ENCODE results near the gene NEK4.
A peak's percentile ranks its signal among the peaks of the same experiment; 100 is the strongest.
"Not testable (repeated sequence)": the region's sequence is repeated elsewhere in the genome, so short reads cannot be mapped to it uniquely, and the experiment has no call there.

Gene NEK4

GRCh38 chr3:52695798-52696671 is 74.7 kb downstream of the NEK4 start:
- no peak for DNase-seq

DNA sequence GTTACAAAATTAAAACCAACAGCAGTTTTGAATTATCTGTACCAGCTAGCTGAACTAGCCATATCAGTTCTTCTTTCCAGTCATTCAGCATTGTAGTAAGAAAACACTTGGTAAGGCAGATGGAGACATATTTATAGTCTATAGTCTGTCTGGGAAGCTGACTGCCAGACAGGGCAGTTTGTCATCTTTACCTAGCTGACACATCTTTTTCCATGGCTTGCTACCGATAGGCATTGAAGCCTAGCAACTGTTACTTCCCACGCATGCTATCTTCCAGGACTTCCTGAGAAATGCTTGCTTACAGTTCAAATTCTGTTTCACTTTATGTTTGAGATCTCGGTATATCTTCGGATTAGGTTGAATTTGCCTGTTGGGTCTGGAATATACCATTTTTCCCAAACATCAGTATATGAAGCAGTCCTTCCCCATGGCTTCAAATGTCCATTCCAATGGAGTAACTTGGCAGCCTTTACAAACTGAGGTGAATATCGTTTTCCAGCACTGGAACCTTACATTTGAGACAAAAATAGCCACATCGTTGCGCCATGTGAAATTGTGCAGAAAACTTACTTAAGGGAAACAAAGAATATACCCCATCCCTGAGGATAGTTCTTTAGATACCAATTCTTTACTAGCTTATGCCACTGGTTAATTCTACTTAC is 76.1 kb downstream of the NEK4 start:
- no peak for DNase-seq

GRCh38 chr3:52693071-52693470 is 77.7 kb downstream of the NEK4 start:
- DNase-seq = no peak

- DNase-seq = no peak
Observed at GRCh38 chr3:52690560-52690959, 80.2 kb downstream of the NEK4 start.

DNA sequence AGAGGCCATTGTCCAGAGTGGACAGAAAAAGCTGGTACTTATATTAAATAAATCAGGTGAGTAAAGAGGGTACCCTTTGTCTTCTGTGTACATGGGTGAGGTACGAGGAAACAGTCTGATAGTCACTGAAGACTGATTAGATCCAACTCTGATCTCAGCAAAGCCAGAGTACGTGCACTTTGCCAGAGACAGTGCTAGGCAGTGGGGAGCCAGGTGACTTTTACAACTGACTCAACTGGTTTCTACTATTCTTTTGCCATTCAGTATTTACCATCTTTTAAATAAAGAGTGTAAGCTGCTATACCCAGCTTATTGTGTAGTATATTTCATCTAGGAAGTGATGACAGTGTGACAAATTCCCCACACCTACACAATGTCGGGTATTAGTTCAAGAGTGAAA is 81.6 kb downstream of the NEK4 start:
- DNase-seq = no peak

GRCh38 chr3:52688266-52688665 is 82.5 kb downstream of the NEK4 start:
- no peak for DNase-seq

GRCh38 chr3:52685709-52686691 is 84.7 kb downstream of the NEK4 start, which contains the start of the genes GNL3 and PBRM1:
Gene GNL3, plus strand, starts transcription at chr3:52686032. Its CDS starts 61 bp downstream, at chr3:52686093.
Gene PBRM1, minus strand, starts transcription at chr3:52685913.
- DNase-seq = peak; percentile 87 to 89

- DNase-seq = peak; percentile 76
Observed at GRCh38 chr3:52685285-52685708, 85.4 kb downstream of the NEK4 start.

DNA sequence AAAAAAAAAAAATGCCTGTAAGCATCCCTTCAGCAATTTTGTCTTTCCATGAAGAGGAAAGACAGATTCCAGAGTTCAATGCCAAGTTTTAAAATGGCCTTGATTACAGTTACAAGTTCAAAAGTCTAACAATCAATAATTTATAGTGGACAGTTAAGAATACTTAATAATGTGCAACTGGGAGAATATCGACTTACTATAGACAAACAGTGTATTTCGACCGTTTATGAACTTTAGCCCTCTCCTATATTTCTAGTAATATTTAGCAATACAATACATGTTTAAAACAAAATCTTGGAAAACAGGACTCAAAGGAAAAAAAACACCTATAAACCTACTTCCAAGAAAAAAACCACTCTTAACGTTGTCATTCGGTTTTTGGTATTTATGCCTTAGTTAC is 86.6 kb downstream of the NEK4 start:
- no peak for DNase-seq

DNA sequence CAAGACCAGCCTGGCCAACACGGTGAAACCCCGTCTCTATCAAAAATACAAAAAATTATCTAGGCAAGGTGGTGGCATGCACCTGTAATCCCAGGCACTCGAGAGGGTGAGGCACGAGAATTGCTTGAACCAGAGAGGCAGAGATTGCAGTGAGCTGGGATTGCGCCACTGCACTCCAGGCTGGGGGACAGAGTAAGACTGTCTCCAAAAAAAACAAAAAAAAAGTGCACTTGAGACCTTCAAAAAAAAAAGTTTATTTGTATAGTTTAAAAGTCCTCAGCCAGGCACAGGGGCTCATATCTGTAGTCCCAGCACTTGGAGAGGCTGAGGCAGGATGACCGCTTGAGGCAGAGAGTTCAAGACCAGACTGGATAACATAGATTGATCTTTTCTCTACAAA is 87.1 kb downstream of the NEK4 start:
- no peak for DNase-seq

DNA sequence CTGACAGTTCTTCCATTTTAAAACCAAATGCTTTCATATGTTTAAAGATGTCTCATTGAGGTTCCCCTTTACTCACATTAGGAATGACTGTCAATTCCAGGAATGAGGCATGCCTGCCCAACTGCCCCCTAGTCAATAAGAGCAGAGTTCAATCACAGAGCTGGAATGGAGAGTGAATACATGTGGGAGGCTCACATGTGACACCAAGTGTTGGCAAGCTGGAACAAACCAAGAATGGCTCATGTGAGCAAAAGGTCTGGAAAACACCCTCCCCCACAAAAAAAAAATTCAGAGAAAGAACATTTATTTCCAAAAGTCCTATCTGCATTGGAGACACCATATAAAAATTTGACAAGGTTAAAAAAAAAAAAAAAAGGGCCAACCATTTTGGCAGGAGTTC is 88.7 kb downstream of the NEK4 start:
- DNase-seq = peak in 1 of 2 donors; percentile 32

- no peak for DNase-seq
Observed at GRCh38 chr3:52681596-52681995, 89.1 kb downstream of the NEK4 start.

GRCh38 chr3:52679811-52680210 is 90.9 kb downstream of the NEK4 start:
- DNase-seq = no peak

GRCh38 chr3:52679199-52679538 is 91.6 kb downstream of the NEK4 start:
- no peak for DNase-seq

- DNase-seq = no peak
Observed at GRCh38 chr3:52678265-52679198, 92.2 kb downstream of the NEK4 start.

GRCh38 chr3:52676201-52676600 is 94.5 kb downstream of the NEK4 start:
- not testable (repeated sequence) for DNase-seq

DNA sequence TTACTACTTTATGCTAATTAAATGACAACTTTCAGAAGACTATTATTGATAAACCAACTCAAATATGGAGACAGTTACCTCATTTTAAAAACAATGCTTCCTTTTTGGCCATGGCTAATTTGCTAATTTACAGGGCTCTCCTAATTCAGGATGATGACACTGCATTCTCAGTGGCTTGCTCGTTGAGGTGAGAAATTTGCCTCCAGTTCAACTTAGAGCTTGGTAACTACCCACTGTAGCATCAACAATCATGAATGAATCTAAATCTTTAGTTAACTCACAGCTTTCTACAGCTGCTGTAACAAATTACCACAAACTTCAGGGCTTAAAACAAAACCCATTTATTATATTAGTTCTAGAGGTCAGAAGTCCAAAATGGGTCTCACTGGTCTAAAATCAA is 99.1 kb downstream of the NEK4 start:
- no peak for DNase-seq

- peak; percentile 14 to 30 for DNase-seq
Observed at GRCh38 chr3:52670621-52671521, 99.9 kb downstream of the NEK4 start.

- DNase-seq = no peak
Observed at GRCh38 chr3:52663098-52663497, 107.6 kb downstream of the NEK4 start.

GRCh38 chr3:52660046-52660445 is 110.7 kb downstream of the NEK4 start:
- DNase-seq = no peak

All from stimulated activated CD4-positive, alpha-beta T cell treated with anti-CD3 and anti-CD28 coated beads, Interleukin-2, amount 100 ng/mL, for 48 hours (primary cell).